IMR-90 (cell line): ENCODE results near the gene HNRNPU. TPM values are rescaled to one million over a fixed set of nuclear protein-coding genes. Genes with fewer than 3 reads are reported as not detected.

Experiments used
- CHD1 ChIP-seq: IDR thresholded peaks from 2 replicates; pipeline ENCODE4 v1.6.1; 2012; ENCODE audit warnings: low read depth, low read length, improper control_type of control experiment
- CTCF ChIP-seq: conservative IDR thresholded peaks from 2 replicates; pipeline ENCODE4 v1.5.1; 2012; ENCODE audit warnings: mild to moderate bottlenecking, low read depth, low read length, improper control_type of control experiment
- SMC3 ChIP-seq: fragments of 150-350 bp; IDR thresholded peaks from 2 replicates; pipeline ENCODE4 v1.6.1; 2016; ENCODE audit warnings: low read depth, mild to moderate bottlenecking, antibody characterized with exemption, low read length, moderate library complexity
- polyA plus RNA-seq, 3 experiments: library from polyadenylated mRNA; depleted of rRNA; stranded (reverse); fragments of >200 nt; gene quantifications; 2 replicates each; pipeline ENCODE4 v1.2.3, GENCODE V29; 2012; ENCODE audit warnings: low replicate concordance in 1 of 3
- total RNA-seq: library from RNA; depleted of rRNA; stranded (reverse); fragments of >200 nt; gene quantifications from 2 replicates; pipeline ENCODE4 v1.2.3, GENCODE V29; 2012

Gene HNRNPU
- total and polyA plus RNA-seq, 2 of the 4 experiments (the other 2 are of a cell fraction) = 151 to 169 TPM

DNA sequence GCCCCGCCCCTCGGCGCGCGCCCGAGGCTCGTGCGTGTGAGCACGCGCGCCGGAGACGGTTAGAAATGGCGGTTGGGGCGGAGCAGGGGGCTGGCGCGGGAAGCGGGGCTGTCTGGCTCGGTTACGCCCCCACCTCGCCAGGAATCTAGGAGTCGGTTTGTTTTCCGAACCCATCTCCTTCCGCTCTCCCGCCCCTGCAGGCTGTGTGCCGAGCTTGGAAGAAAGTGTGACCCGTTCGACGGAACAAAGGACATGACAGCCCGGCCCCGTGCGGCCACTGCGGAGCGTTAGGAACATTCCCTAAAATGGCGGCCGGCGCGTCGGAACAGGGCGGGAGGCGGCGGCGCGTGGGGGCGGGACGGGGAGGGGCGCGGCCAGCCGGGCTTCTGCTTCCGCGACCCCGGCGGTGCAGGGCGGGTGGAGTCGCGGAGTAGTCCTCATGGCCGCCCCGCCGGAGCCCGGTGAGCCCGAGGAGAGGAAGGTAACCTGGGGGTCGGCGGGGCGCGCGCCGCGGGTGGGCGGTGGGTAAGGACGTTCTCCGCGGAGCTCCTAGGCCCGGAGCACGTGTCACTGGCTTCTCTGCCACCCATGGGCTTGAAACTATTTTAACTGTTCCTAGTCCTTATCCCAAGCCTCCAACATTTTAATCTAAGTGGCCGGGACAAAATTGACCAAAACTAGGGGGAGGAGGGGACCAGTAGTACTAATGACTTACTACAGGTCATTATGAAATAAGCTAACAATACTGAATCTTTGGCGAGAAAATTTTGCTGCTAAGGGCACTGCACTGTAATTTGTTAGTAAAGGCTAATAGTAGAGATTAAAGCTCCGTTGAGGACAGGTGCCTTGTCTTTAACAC is 28.8 kb downstream of the HNRNPU start, which contains the start of gene COX20 (continued):
- TF ChIP-seq CTCF (no peak), SMC3 (no peak), CHD1 (no peak)
